Cardiac muscle cell (in vitro differentiated cells and primary cell): ENCODE results near the gene PGAP2. TPM values are rescaled to one million over a fixed set of nuclear protein-coding genes. Genes with fewer than 3 reads are reported as not detected.
"Not testable (repeated sequence)": the region's sequence is repeated elsewhere in the genome, so short reads cannot be mapped to it uniquely, and the experiment has no call there.

Experiments used
- DNase-seq, 2 donors: peaks; one replicate each; pipeline versions ENCODE4 v3.0.0 to v3.0.0-alpha.2; 2010 to 2017; ENCODE audit warnings: low read depth in 1 of 2, low spot score in 1 of 2
- H3K27ac ChIP-seq: fragments of 200-600 bp; sonication (generic); 2 replicates; pipeline ENCODE4 v1.5.1; 2016
- H3K27me3 ChIP-seq: fragments of 200-600 bp; sonication (generic); 2 replicates; pipeline ENCODE4 v1.6.0; 2016; ENCODE audit warnings: control low read depth
- H3K36me3 ChIP-seq: fragments of 200-600 bp; sonication (generic); 2 replicates; pipeline ENCODE4 v1.5.1; 2016; ENCODE audit warnings: control low read depth
- H3K4me1 ChIP-seq: fragments of 200-600 bp; sonication (generic); 2 replicates; pipeline ENCODE4 v1.8.1; 2017; ENCODE audit warnings: low read depth, mild to moderate bottlenecking, mixed run types
- H3K4me3 ChIP-seq: fragments of 200-600 bp; sonication (generic); 2 replicates; pipeline ENCODE4 v1.5.1; 2016; ENCODE audit warnings: mild to moderate bottlenecking
- H3K9me3 ChIP-seq: fragments of 200-600 bp; sonication (generic); 2 replicates; pipeline ENCODE4 v1.5.1; 2017; ENCODE audit warnings: low read depth, mild to moderate bottlenecking, control low read depth
- CTCF ChIP-seq: IDR thresholded peaks from 2 replicates; pipeline ENCODE4 v1.5.1; 2012; ENCODE audit warnings: low read depth, mild to moderate bottlenecking, low read length
- polyA plus RNA-seq: library from polyadenylated mRNA; unstranded; fragments of >200 nt; fragmentation: Nextera tagmentation; extraction: Ambion mirVana; gene quantifications from 2 replicates; pipeline ENCODE4 v1.2.1, GENCODE V29; 2016
- total RNA-seq: library from RNA; depleted of rRNA; stranded (reverse); fragments of >200 nt; gene quantifications from 2 replicates; pipeline ENCODE4 v1.2.3, GENCODE V29; 2016

Gene PGAP2
- total and polyA plus RNA-seq, 2 experiments from 2014 or later, result 18.2 to 24.9 TPM

GRCh38 chr11:3860375-3860774 is 52.0 kb downstream of the PGAP2 start:
- Histone ChIP-seq H3K36me3 (no peaks in the 10 kb centered on the region), H3K27ac (no peak overlapping the region), H3K4me1 (peaks cover 45% of the 10 kb centered on the region), H3K9me3 (no peaks in the 10 kb centered on the region), H3K4me3 (no peak overlapping the region), H3K27me3 (peaks cover 20% of the 10 kb centered on the region)
- DNase-seq, result no peak
- TF ChIP-seq CTCF, result no peak

- peaks cover 20% of the 10 kb centered on the region for H3K27me3 ChIP-seq
- H3K36me3 ChIP-seq, H3K27ac ChIP-seq, DNase-seq, H3K9me3 ChIP-seq, H3K4me3 ChIP-seq: not testable (repeated sequence)
- H3K4me1 ChIP-seq, result peaks cover 48% of the 10 kb centered on the region
Measured at GRCh38 chr11:3860898-3861393, 52.6 kb downstream of the PGAP2 start.

GRCh38 chr11:3861683-3862082 is 53.3 kb downstream of the PGAP2 start:
- peak in 1 of 2 donors; percentile 52 for DNase-seq
- H3K4me3 ChIP-seq, result no peak overlapping the region
- no peak for TF ChIP-seq CTCF
- no peaks in the 10 kb centered on the region for H3K36me3 ChIP-seq
- no peaks in the 10 kb centered on the region for H3K9me3 ChIP-seq
- H3K27ac ChIP-seq, result no peak overlapping the region
- peaks cover 45% of the 10 kb centered on the region for H3K4me1 ChIP-seq
- peaks cover 20% of the 10 kb centered on the region for H3K27me3 ChIP-seq

GRCh38 chr11:3865388-3866193 is 57.2 kb downstream of the PGAP2 start:
- DNase-seq, result peak; percentile 44 to 80
- H3K27ac ChIP-seq, result no peak overlapping the region

GRCh38 chr11:3866206-3866605 is 57.8 kb downstream of the PGAP2 start:
- Histone ChIP-seq H3K27me3 (peaks cover 41% of the 10 kb centered on the region), H3K36me3 (no peaks in the 10 kb centered on the region), H3K9me3 (no peaks in the 10 kb centered on the region), H3K4me3 (no peak overlapping the region), H3K27ac (no peak overlapping the region), H3K4me1 (peaks cover 23% of the 10 kb centered on the region)
- TF ChIP-seq CTCF, result no peak
- DNase-seq, result peak; percentile 35 to 68

More at GRCh38 chr11:3865388-3866193, 57.2 kb downstream of the PGAP2 start:
- no peak for TF ChIP-seq CTCF
- no peaks in the 10 kb centered on the region for H3K36me3 ChIP-seq
- peaks cover 25% of the 10 kb centered on the region for H3K4me1 ChIP-seq
- H3K4me3 ChIP-seq, result no peak overlapping the region
- peaks cover 37% of the 10 kb centered on the region for H3K27me3 ChIP-seq
- H3K9me3 ChIP-seq, result no peaks in the 10 kb centered on the region

GRCh38 chr11:3866836-3867208 is 58.5 kb downstream of the PGAP2 start:
- H3K4me3 ChIP-seq, result no peak overlapping the region
- H3K36me3 ChIP-seq, result no peaks in the 10 kb centered on the region
- H3K4me1 ChIP-seq, result peaks cover 23% of the 10 kb centered on the region
- DNase-seq, result no peak
- no peaks in the 10 kb centered on the region for H3K9me3 ChIP-seq
- no peak for TF ChIP-seq CTCF
- H3K27ac ChIP-seq, result no peak overlapping the region
- peaks cover 48% of the 10 kb centered on the region for H3K27me3 ChIP-seq
